Measurements from ENCODE around the gene SLC9A1.
"Not testable (repeated sequence)": the region's sequence is repeated elsewhere in the genome, so short reads cannot be mapped to it uniquely, and the experiment has no call there.

SLC9A1 gene

DNA sequence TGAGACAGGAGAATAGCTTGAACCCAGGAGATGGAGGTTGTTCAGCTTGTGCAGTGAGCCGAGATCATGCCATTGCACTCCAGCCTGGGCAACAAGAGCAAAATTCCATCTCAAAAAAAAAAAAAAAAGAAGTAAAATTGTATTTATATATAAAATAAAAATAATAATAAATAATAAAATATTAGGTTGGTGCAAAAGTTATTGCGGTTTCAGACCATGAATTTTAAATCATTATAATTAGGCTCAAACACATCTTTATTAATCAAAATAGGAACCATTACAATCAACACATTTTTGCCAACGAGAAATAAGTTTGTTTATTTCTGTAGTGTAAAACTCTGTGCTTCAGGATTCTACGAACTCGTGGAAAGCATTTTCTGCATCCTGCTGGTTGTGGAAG lies 18.1 kb upstream of the SLC9A1 start:
- not testable (repeated sequence) for H3K4me3 ChIP-seq (ENCODE audit: low read length in 2 of 2); H3K36me3 ChIP-seq (ENCODE audit: control insufficient read depth in 2 of 2, insufficient read depth in 2 of 2, low read length in 2 of 2); H3K4me1 ChIP-seq (ENCODE audit: control insufficient read depth in 2 of 2, insufficient read depth in 2 of 2, low read length in 2 of 2); H3K9me3 ChIP-seq (ENCODE audit: control insufficient read depth in 2 of 2, low read length in 2 of 2); H3K27me3 ChIP-seq (ENCODE audit: control insufficient read depth in 2 of 2, insufficient read depth in 2 of 2, low read length in 2 of 2); H3K9ac ChIP-seq (ENCODE audit: low read depth in 1 of 2, low read length in 2 of 2); H3K27ac ChIP-seq (ENCODE audit: low read depth in 2 of 2, low read length in 2 of 2)

DNA sequence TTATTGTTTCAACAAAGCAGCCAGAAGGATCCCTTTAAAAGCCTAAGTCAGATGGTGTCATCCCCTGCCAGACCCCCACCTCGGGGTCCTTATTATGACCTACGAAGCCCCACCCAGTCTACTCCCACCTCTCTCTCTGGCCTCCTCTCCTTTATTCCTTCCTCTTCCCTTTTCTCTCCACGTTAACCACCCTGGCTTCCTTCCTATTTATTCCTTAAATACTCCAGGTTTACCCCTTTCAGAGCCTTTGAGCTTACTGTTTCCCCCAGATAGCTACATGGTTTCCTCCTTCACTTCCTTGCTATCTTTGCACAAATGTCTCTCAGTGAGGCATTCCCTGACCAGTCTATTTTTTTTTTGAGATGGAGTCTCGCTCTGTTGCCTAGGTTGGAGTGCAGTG lies 12.0 kb upstream of the SLC9A1 start:
- Histone ChIP-seq H3K36me3 (ENCODE audit: control insufficient read depth in 2 of 2, insufficient read depth in 2 of 2, low read length in 2 of 2) (no peaks in the 10 kb centered on the region), H3K9ac (ENCODE audit: low read depth in 1 of 2, low read length in 2 of 2) (no peak overlapping the region), H3K9me3 (ENCODE audit: control insufficient read depth in 2 of 2, low read length in 2 of 2) (no peaks in the 10 kb centered on the region), H3K4me1 (ENCODE audit: control insufficient read depth in 2 of 2, insufficient read depth in 2 of 2, low read length in 2 of 2) (peaks cover 0 to 4% of the 10 kb centered on the region in 2 donors), H3K4me3 (ENCODE audit: low read length in 2 of 2) (no peak overlapping the region), H3K27me3 (ENCODE audit: control insufficient read depth in 2 of 2, insufficient read depth in 2 of 2, low read length in 2 of 2) (no peaks in the 10 kb centered on the region), H3K27ac (ENCODE audit: low read depth in 2 of 2, low read length in 2 of 2) (no peak overlapping the region)

GRCh38 chr1:27166351-27166802 lies 11.5 kb upstream of the SLC9A1 start:
- peaks cover 1 to 7% of the 10 kb centered on the region in 2 donors for H3K4me1 ChIP-seq (ENCODE audit: control insufficient read depth in 2 of 2, insufficient read depth in 2 of 2, low read length in 2 of 2)
- no peak overlapping the region for H3K4me3 ChIP-seq (ENCODE audit: low read length in 2 of 2)
- H3K27me3 ChIP-seq (ENCODE audit: control insufficient read depth in 2 of 2, insufficient read depth in 2 of 2, low read length in 2 of 2) = no peaks in the 10 kb centered on the region
- H3K36me3 ChIP-seq (ENCODE audit: control insufficient read depth in 2 of 2, insufficient read depth in 2 of 2, low read length in 2 of 2) = no peaks in the 10 kb centered on the region
- no peak overlapping the region for H3K27ac ChIP-seq (ENCODE audit: low read depth in 2 of 2, low read length in 2 of 2)
- no peaks in the 10 kb centered on the region for H3K9me3 ChIP-seq (ENCODE audit: control insufficient read depth in 2 of 2, low read length in 2 of 2)
- no peak overlapping the region for H3K9ac ChIP-seq (ENCODE audit: low read depth in 1 of 2, low read length in 2 of 2)

- H3K27ac ChIP-seq (ENCODE audit: low read depth in 2 of 2, low read length in 2 of 2) = no peak overlapping the region
Measured at GRCh38 chr1:27163093-27163492, 8.2 kb upstream of the SLC9A1 start.

GRCh38 chr1:27162090-27162489 lies 7.2 kb upstream of the SLC9A1 start:
- Histone ChIP-seq H3K9me3 (ENCODE audit: control insufficient read depth in 2 of 2, low read length in 2 of 2) (no peaks in the 10 kb centered on the region), H3K4me3 (ENCODE audit: low read length in 2 of 2) (peak overlapping the region in 1 of 2 donors; percentile 9), H3K36me3 (ENCODE audit: control insufficient read depth in 2 of 2, insufficient read depth in 2 of 2, low read length in 2 of 2) (no peaks in the 10 kb centered on the region), H3K4me1 (ENCODE audit: control insufficient read depth in 2 of 2, insufficient read depth in 2 of 2, low read length in 2 of 2) (peaks cover 3 to 9% of the 10 kb centered on the region in 2 donors), H3K27ac (ENCODE audit: low read depth in 2 of 2, low read length in 2 of 2) (peak overlapping the region; percentile 86 to 95), H3K9ac (ENCODE audit: low read depth in 1 of 2, low read length in 2 of 2) (peak overlapping the region; percentile 6 to 17), H3K27me3 (ENCODE audit: control insufficient read depth in 2 of 2, insufficient read depth in 2 of 2, low read length in 2 of 2) (no peaks in the 10 kb centered on the region)

More at GRCh38 chr1:27163093-27163492, 8.2 kb upstream of the SLC9A1 start:
- Histone ChIP-seq H3K36me3 (ENCODE audit: control insufficient read depth in 2 of 2, insufficient read depth in 2 of 2, low read length in 2 of 2) (no peaks in the 10 kb centered on the region), H3K27me3 (ENCODE audit: control insufficient read depth in 2 of 2, insufficient read depth in 2 of 2, low read length in 2 of 2) (no peaks in the 10 kb centered on the region), H3K4me1 (ENCODE audit: control insufficient read depth in 2 of 2, insufficient read depth in 2 of 2, low read length in 2 of 2) (peaks cover 3 to 9% of the 10 kb centered on the region in 2 donors), H3K4me3 (ENCODE audit: low read length in 2 of 2) (no peak overlapping the region), H3K9me3 (ENCODE audit: control insufficient read depth in 2 of 2, low read length in 2 of 2) (no peaks in the 10 kb centered on the region), H3K9ac (ENCODE audit: low read depth in 1 of 2, low read length in 2 of 2) (no peak overlapping the region)

DNA sequence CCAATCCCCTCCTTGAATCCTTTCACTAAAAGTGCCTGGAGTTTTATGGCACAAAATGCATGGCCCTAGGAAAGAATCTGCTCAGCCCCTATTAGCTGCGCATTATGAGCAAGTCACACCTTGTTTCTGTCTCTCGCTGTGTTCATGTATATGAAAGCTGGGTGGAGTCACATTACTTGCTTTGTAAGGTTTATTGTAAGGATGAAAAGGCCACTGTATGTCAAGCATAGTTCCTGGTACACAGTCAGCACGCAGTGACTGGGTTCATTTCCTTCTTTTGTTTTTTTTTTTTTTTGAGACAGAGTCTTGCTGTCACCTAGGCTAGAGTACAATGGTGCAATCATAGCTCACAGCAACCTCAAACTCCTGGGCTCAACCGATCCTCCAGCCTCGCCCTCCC lies 6.7 kb upstream of the SLC9A1 start:
- Histone ChIP-seq H3K4me3 (ENCODE audit: low read length in 2 of 2) (peak overlapping the region; percentile 37 to 45), H3K27ac (ENCODE audit: low read depth in 2 of 2, low read length in 2 of 2) (peak overlapping the region; percentile 95 to 96), H3K27me3 (ENCODE audit: control insufficient read depth in 2 of 2, insufficient read depth in 2 of 2, low read length in 2 of 2) (no peaks in the 10 kb centered on the region), H3K9me3 (ENCODE audit: control insufficient read depth in 2 of 2, low read length in 2 of 2) (no peaks in the 10 kb centered on the region), H3K9ac (ENCODE audit: low read depth in 1 of 2, low read length in 2 of 2) (peak overlapping the region; percentile 72 to 73), H3K4me1 (ENCODE audit: control insufficient read depth in 2 of 2, insufficient read depth in 2 of 2, low read length in 2 of 2) (peaks cover 3 to 9% of the 10 kb centered on the region in 2 donors), H3K36me3 (ENCODE audit: control insufficient read depth in 2 of 2, insufficient read depth in 2 of 2, low read length in 2 of 2) (no peaks in the 10 kb centered on the region)

DNA sequence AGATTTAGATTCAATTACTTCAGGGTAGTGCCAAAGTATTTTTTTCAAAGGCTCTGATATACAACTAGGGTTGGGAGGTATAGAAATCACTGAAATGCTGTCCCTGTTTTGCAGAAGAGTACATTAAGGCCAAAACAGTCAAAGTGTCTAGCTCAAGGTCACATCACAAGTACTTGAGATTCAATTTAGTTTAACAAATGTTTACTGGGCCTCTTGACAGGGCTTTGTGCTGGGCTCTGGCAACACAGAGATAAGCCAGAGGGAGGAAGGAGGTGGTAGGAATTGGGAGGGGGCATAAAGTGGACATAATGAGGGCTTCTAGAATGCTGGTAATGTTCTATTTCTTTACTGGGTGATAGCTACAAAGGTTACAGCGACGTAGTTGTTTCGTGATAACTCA lies 2.3 kb upstream of the SLC9A1 start:
- Histone ChIP-seq H3K27ac (ENCODE audit: low read depth in 2 of 2, low read length in 2 of 2) (no peak overlapping the region), H3K27me3 (ENCODE audit: control insufficient read depth in 2 of 2, insufficient read depth in 2 of 2, low read length in 2 of 2) (no peaks in the 10 kb centered on the region), H3K4me1 (ENCODE audit: control insufficient read depth in 2 of 2, insufficient read depth in 2 of 2, low read length in 2 of 2) (peaks cover 34 to 39% of the 10 kb centered on the region in 2 donors), H3K9me3 (ENCODE audit: control insufficient read depth in 2 of 2, low read length in 2 of 2) (no peaks in the 10 kb centered on the region), H3K9ac (ENCODE audit: low read depth in 1 of 2, low read length in 2 of 2) (no peak overlapping the region), H3K4me3 (ENCODE audit: low read length in 2 of 2) (no peak overlapping the region), H3K36me3 (ENCODE audit: control insufficient read depth in 2 of 2, insufficient read depth in 2 of 2, low read length in 2 of 2) (no peaks in the 10 kb centered on the region)

GRCh38 chr1:27154469-27154990 lies 395 bp downstream of the SLC9A1 start:
- Histone ChIP-seq H3K4me3 (ENCODE audit: low read length in 2 of 2) (peak overlapping the region; percentile 76 to 77), H3K27me3 (ENCODE audit: control insufficient read depth in 2 of 2, insufficient read depth in 2 of 2, low read length in 2 of 2) (no peaks in the 10 kb centered on the region), H3K9ac (ENCODE audit: low read depth in 1 of 2, low read length in 2 of 2) (peak overlapping the region; percentile 89 to 94), H3K36me3 (ENCODE audit: control insufficient read depth in 2 of 2, insufficient read depth in 2 of 2, low read length in 2 of 2) (peaks cover 0 to 8% of the 10 kb centered on the region in 2 donors), H3K4me1 (ENCODE audit: control insufficient read depth in 2 of 2, insufficient read depth in 2 of 2, low read length in 2 of 2) (peaks cover 36 to 37% of the 10 kb centered on the region in 2 donors), H3K27ac (ENCODE audit: low read depth in 2 of 2, low read length in 2 of 2) (peak overlapping the region; percentile 82 to 86), H3K9me3 (ENCODE audit: control insufficient read depth in 2 of 2, low read length in 2 of 2) (no peaks in the 10 kb centered on the region)

GRCh38 chr1:27153927-27154358 lies 982 bp downstream of the SLC9A1 start:
- Histone ChIP-seq H3K27ac (ENCODE audit: low read depth in 2 of 2, low read length in 2 of 2) (peak overlapping the region; percentile 82 to 86), H3K27me3 (ENCODE audit: control insufficient read depth in 2 of 2, insufficient read depth in 2 of 2, low read length in 2 of 2) (no peaks in the 10 kb centered on the region), H3K9me3 (ENCODE audit: control insufficient read depth in 2 of 2, low read length in 2 of 2) (no peaks in the 10 kb centered on the region), H3K4me1 (ENCODE audit: control insufficient read depth in 2 of 2, insufficient read depth in 2 of 2, low read length in 2 of 2) (peaks cover 36 to 38% of the 10 kb centered on the region in 2 donors), H3K9ac (ENCODE audit: low read depth in 1 of 2, low read length in 2 of 2) (peak overlapping the region; percentile 89 to 94), H3K36me3 (ENCODE audit: control insufficient read depth in 2 of 2, insufficient read depth in 2 of 2, low read length in 2 of 2) (peaks cover 0 to 11% of the 10 kb centered on the region in 2 donors), H3K4me3 (ENCODE audit: low read length in 2 of 2) (peak overlapping the region; percentile 76 to 77)

GRCh38 chr1:27153549-27153886 lies 1.4 kb downstream of the SLC9A1 start:
- H3K36me3 ChIP-seq (ENCODE audit: control insufficient read depth in 2 of 2, insufficient read depth in 2 of 2, low read length in 2 of 2) = peaks cover 0 to 11% of the 10 kb centered on the region in 2 donors
- H3K4me3 ChIP-seq (ENCODE audit: low read length in 2 of 2) = peak overlapping the region; percentile 76 to 77
- no peaks in the 10 kb centered on the region for H3K27me3 ChIP-seq (ENCODE audit: control insufficient read depth in 2 of 2, insufficient read depth in 2 of 2, low read length in 2 of 2)
- H3K27ac ChIP-seq (ENCODE audit: low read depth in 2 of 2, low read length in 2 of 2) = peak overlapping the region; percentile 60 to 86
- H3K4me1 ChIP-seq (ENCODE audit: control insufficient read depth in 2 of 2, insufficient read depth in 2 of 2, low read length in 2 of 2) = peaks cover 36 to 38% of the 10 kb centered on the region in 2 donors
- H3K9me3 ChIP-seq (ENCODE audit: control insufficient read depth in 2 of 2, low read length in 2 of 2) = no peaks in the 10 kb centered on the region
- peak overlapping the region; percentile 61 to 89 for H3K9ac ChIP-seq (ENCODE audit: low read depth in 1 of 2, low read length in 2 of 2)

Measured in mucosa of rectum (tissue), 2 donors.